Measurements from ENCODE around the gene ZIC4. TPM values are rescaled to one million over a fixed set of nuclear protein-coding genes. Genes with fewer than 3 reads are reported as not detected.

Gene ZIC4
- total and polyA plus RNA-seq, 10 of the 15 experiments (the other 5 are each of a cell fraction or from before 2014, with no cell fraction given), result not detected

DNA sequence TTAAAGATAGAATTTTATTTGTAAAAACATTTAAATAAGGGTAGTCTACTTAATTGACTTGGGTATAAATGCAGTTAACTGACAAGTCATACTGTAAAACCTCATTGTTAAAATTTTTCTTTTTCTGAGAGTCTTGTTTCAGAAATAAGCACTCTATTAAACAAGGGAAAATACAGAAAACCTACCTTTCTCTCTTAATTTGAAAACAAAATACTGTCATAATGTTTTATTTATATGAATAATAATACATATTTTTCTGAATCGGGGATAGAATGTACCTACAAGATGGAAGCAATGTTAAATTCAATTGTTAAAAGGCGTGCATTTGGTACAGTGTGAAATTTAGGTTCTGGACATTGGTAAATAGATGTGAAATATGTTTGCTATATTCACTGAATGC, 20.6 kb upstream of the ZIC4 start:
- H3K4me3 ChIP-seq, result no peak overlapping the region
- RAD21 ChIA-PET (ENCODE audit: unreplicated experiment), result no interaction called here
- no peaks in the 10 kb centered on the region for H3K79me2 ChIP-seq (ENCODE audit: control insufficient read depth, insufficient read depth, low read length)
- H2AFZ ChIP-seq (ENCODE audit: control insufficient read depth, low read depth, low read length), result no peak overlapping the region
- no peaks in the 10 kb centered on the region for H3K36me3 ChIP-seq (ENCODE audit: control insufficient read depth in 2 of 2, insufficient read depth in 2 of 2, low read length in 1 of 2)
- H3K27ac ChIP-seq (ENCODE audit: control insufficient read depth, insufficient read depth), result no peak overlapping the region
- FAIRE-seq (no peak), DNase-seq (ENCODE audit: low read depth, low spot score) (no peak), ATAC-seq (no peak)
- no peak overlapping the region for H3K9ac ChIP-seq (ENCODE audit: control insufficient read depth, insufficient read depth, low read length)
- no peaks in the 10 kb centered on the region for H4K20me1 ChIP-seq (ENCODE audit: control insufficient read depth, insufficient read depth)
- TF ChIP-seq NR2C2 (IDR thresholded peaks at IDR 0.05; ENCODE audit: borderline replicate concordance, control insufficient read depth, insufficient read length, low read depth), result no peak
- no peak for TF ChIP-seq JUNB (IDR thresholded peaks at IDR 0.05)
- no peak for TF ChIP-seq SMC3 (IDR thresholded peaks at IDR 0.05; ENCODE audit: borderline replicate concordance, low read length)
- TF ChIP-seq, protein P1, sequence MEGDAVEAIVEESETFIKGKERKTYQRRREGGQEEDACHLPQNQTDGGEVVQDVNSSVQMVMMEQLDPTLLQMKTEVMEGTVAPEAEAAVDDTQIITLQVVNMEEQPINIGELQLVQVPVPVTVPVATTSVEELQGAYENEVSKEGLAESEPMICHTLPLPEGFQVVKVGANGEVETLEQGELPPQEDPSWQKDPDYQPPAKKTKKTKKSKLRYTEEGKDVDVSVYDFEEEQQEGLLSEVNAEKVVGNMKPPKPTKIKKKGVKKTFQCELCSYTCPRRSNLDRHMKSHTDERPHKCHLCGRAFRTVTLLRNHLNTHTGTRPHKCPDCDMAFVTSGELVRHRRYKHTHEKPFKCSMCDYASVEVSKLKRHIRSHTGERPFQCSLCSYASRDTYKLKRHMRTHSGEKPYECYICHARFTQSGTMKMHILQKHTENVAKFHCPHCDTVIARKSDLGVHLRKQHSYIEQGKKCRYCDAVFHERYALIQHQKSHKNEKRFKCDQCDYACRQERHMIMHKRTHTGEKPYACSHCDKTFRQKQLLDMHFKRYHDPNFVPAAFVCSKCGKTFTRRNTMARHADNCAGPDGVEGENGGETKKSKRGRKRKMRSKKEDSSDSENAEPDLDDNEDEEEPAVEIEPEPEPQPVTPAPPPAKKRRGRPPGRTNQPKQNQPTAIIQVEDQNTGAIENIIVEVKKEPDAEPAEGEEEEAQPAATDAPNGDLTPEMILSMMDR (IDR thresholded peaks at IDR 0.05 in 2 of 3, conservative IDR thresholded peaks at IDR 0.05 in 1 of 3; ENCODE audit: control insufficient read depth in 2 of 3, extremely low read depth in 1 of 3, insufficient read depth in 1 of 3, low read depth in 3 of 3, low read length in 3 of 3), result no peak
- no peak for TF ChIP-seq STAT1 (conservative IDR thresholded peaks at IDR 0.05)
- TF ChIP-seq POU2F2 (IDR thresholded peaks at IDR 0.05; ENCODE audit: borderline replicate concordance, low read depth, low read length), result no peak
- TF ChIP-seq, protein P2, sequence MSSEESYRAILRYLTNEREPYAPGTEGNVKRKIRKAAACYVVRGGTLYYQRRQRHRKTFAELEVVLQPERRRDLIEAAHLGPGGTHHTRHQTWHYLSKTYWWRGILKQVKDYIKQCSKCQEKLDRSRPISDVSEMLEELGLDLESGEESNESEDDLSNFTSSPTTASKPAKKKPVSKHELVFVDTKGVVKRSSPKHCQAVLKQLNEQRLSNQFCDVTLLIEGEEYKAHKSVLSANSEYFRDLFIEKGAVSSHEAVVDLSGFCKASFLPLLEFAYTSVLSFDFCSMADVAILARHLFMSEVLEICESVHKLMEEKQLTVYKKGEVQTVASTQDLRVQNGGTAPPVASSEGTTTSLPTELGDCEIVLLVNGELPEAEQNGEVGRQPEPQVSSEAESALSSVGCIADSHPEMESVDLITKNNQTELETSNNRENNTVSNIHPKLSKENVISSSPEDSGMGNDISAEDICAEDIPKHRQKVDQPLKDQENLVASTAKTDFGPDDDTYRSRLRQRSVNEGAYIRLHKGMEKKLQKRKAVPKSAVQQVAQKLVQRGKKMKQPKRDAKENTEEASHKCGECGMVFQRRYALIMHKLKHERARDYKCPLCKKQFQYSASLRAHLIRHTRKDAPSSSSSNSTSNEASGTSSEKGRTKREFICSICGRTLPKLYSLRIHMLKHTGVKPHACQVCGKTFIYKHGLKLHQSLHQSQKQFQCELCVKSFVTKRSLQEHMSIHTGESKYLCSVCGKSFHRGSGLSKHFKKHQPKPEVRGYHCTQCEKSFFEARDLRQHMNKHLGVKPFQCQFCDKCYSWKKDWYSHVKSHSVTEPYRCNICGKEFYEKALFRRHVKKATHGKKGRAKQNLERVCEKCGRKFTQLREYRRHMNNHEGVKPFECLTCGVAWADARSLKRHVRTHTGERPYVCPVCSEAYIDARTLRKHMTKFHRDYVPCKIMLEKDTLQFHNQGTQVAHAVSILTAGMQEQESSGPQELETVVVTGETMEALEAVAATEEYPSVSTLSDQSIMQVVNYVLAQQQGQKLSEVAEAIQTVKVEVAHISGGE (CRISPR knock-in tag; IDR thresholded peaks at IDR 0.05), result no peak
- TF ChIP-seq, protein P3, sequence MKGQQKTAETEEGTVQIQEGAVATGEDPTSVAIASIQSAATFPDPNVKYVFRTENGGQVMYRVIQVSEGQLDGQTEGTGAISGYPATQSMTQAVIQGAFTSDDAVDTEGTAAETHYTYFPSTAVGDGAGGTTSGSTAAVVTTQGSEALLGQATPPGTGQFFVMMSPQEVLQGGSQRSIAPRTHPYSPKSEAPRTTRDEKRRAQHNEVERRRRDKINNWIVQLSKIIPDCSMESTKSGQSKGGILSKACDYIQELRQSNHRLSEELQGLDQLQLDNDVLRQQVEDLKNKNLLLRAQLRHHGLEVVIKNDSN (IDR thresholded peaks at IDR 0.05; ENCODE audit: borderline replicate concordance, extremely low read length, insufficient read depth, low read depth, low read length), result no peak
- no peak for TF ChIP-seq SMAD5 (IDR thresholded peaks at IDR 0.05; ENCODE audit: low read depth)
- no peak for TF ChIP-seq ZNF622 (IDR thresholded peaks at IDR 0.05)
- TF ChIP-seq HDAC2 (IDR thresholded peaks at IDR 0.05), result no peak
- no peak for TF ChIP-seq CREM (IDR thresholded peaks at IDR 0.05; ENCODE audit: low read depth)
- TF ChIP-seq DPF2 (IDR thresholded peaks at IDR 0.05), result no peak
- no peak for TF ChIP-seq LARP7 (IDR thresholded peaks at IDR 0.05)
- TF ChIP-seq BMI1 (IDR thresholded peaks at IDR 0.05; ENCODE audit: borderline replicate concordance), result no peak
- no peak for TF ChIP-seq RBBP5 (conservative IDR thresholded peaks at IDR 0.05)
- no peak for TF ChIP-seq SREBF2 (IDR thresholded peaks at IDR 0.05; ENCODE audit: low read length)
- TF ChIP-seq NR2F1 (conservative IDR thresholded peaks at IDR 0.05), result no peak
- 33% methylated on average over 2 of the region's 2 CpGs for WGBS (ENCODE audit: insufficient coverage, insufficient replicate concordance, low lambda C conversion rate, missing lambda C conversion rate)
- in situ Hi-C loops (cut with MboI) (no loop called here), intact Hi-C loops (cut with micrococcal nuclease; ENCODE audit: unreplicated experiment) (no loop called here)
- H3K27me3 ChIP-seq (replicated peaks in 1 of 2; ENCODE audit: control insufficient read depth in 2 of 2, insufficient read depth in 2 of 2, low read length in 1 of 2), result peaks cover 2 to 11% of the 10 kb centered on the region in 2 experiments; a peak in 3 of 4 replicates
- CTCF ChIA-PET, result interaction anchor here (1.5 kb wide), 1 partner anchor 43 kb away, joined by 3 read pairs; no protein-coding TSS in a partner anchor
- no peaks in the 10 kb centered on the region for H3K9me3 ChIP-seq (replicated peaks; ENCODE audit: control insufficient read depth, insufficient read depth, low read length)
- BruUV-seq (replicated peaks), result no TSS peak
- SMC1A ChIA-PET (ENCODE audit: uncharacterized antibody, unreplicated experiment), result interaction anchor here (1.5 kb wide), 1 partner anchor 24 kb away, joined by 4 read pairs; no protein-coding TSS in a partner anchor
- POLR2A ChIA-PET, result no interaction called here
- no peak overlapping the region for H3K4me2 ChIP-seq (ENCODE audit: control insufficient read depth, insufficient read depth)
- no peaks in the 10 kb centered on the region for H3K4me1 ChIP-seq (ENCODE audit: control insufficient read depth, insufficient read depth, low read length)

All from GM12878 (cell line).